ENCODE results near the gene ATXN1. TPM values are rescaled to one million over a fixed set of nuclear protein-coding genes. Genes with fewer than 3 reads are reported as not detected.

Gene ATXN1
- total and polyA plus RNA-seq, 2 of the 8 experiments (the other 6 are each of a cell fraction or from before 2014, with no cell fraction given), result 1.6 to 4.0 TPM

DNA sequence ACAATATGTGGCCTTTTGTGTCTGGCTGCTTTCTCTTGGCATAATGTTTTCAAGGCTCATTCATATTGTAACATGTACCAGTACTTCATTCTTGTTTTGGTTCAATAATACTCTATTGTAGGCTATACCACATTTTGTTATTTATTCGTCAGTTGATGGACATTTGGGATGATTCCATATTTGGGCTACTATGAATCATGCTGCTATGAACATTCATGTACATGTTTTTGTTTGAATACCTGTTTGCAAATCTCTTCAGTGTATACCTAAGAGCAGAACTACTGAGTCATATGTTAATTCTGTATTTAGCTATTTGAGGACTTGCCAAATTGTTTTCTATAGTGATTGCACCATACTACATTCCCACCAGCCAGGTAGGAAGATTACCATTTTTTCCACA is 263.0 kb downstream of the ATXN1 start:
- no peak overlapping the region for H3K4ac ChIP-seq (replicated peaks; ENCODE audit: insufficient read length, low read depth, low read length)
- no peak overlapping the region for H2BK15ac ChIP-seq (ENCODE audit: low read length)
- H4K20me1 ChIP-seq (replicated peaks in 1 of 2; ENCODE audit: control insufficient read depth in 1 of 2, insufficient read depth in 2 of 2, low read length in 2 of 2), result no peaks in the 10 kb centered on the region
- DNase-seq (ENCODE audit: low read depth in 1 of 2, low spot score in 2 of 2) (no peak), FAIRE-seq (no peak)
- no peak overlapping the region for H2BK12ac ChIP-seq (ENCODE audit: low read depth, low read length)
- POLR2A ChIA-PET (ENCODE audit: partially characterized antibody), result no interaction called here
- no peak overlapping the region for H4K8ac ChIP-seq (ENCODE audit: extremely low read depth, insufficient read depth, low read length)
- no peak overlapping the region for H2BK5ac ChIP-seq (ENCODE audit: low read depth, low read length)
- H3K36me3 ChIP-seq (ENCODE audit: control insufficient read depth in 2 of 4, insufficient read depth in 4 of 4, low read length in 3 of 4), result no peaks in the 10 kb centered on the region
- H3K4me2 ChIP-seq (ENCODE audit: insufficient read depth in 1 of 2, low read depth in 2 of 2, low read length in 2 of 2), result no peak overlapping the region; a peak in 1 of 4 replicates
- H3K23ac ChIP-seq (ENCODE audit: insufficient read length), result no peak overlapping the region
- peaks cover 7 to 8% of the 10 kb centered on the region in 2 experiments; a peak in 1 of 4 replicates for H3K9me3 ChIP-seq (ENCODE audit: insufficient read depth in 2 of 2, low read depth in 1 of 2, low read length in 1 of 2)
- H3K23me2 ChIP-seq (ENCODE audit: low read depth, low read length), result no peaks in the 10 kb centered on the region
- H3K27me3 ChIP-seq (replicated peaks in 1 of 4; ENCODE audit: control insufficient read depth in 3 of 4, extremely low read depth in 1 of 4, insufficient read depth in 3 of 4, low read length in 3 of 4), result no peaks in the 10 kb centered on the region
- no peaks in the 10 kb centered on the region for H3K79me2 ChIP-seq (ENCODE audit: control insufficient read depth in 1 of 2, insufficient read depth in 2 of 2, low read length in 2 of 2)
- no peak overlapping the region for H3K18ac ChIP-seq (ENCODE audit: extremely low read depth, low read length)
- no peak overlapping the region for H4K5ac ChIP-seq (ENCODE audit: insufficient read length, low read depth, low read length)
- no peak overlapping the region for H2AFZ ChIP-seq (ENCODE audit: low read length)
- no peak overlapping the region for H3K56ac ChIP-seq (replicated peaks; ENCODE audit: insufficient read length, low read depth, low read length)
- H3K4me1 ChIP-seq (replicated peaks in 1 of 4; ENCODE audit: control insufficient read depth in 3 of 4, insufficient read depth in 4 of 4, low read length in 3 of 4), result peaks cover 4 to 21% (median 9%) of the 10 kb centered on the region in 4 experiments
- 83% methylated on average over 1 of the region's 1 CpG; no CpG with 5 or more reads in 1 of the 2 experiments for WGBS, 2 experiments (ENCODE audit: extremely low coverage in 1 of 2, insufficient coverage in 1 of 2, insufficient read length in 1 of 2, insufficient replicate concordance in 2 of 2, low coverage in 1 of 2, low lambda C conversion rate in 2 of 2, missing lambda C conversion rate in 1 of 2)
- no peak overlapping the region for H2BK120ac ChIP-seq (replicated peaks; ENCODE audit: low read depth, low read length)
- no peak overlapping the region for H3K27ac ChIP-seq (ENCODE audit: low read depth, low read length)
- H3K9ac ChIP-seq (replicated peaks in 1 of 4; ENCODE audit: extremely low read depth in 1 of 4, low read depth in 3 of 4, low read length in 3 of 4), result no peak overlapping the region
- H3K14ac ChIP-seq (ENCODE audit: insufficient read length), result no peak overlapping the region
- no peak overlapping the region for H4K91ac ChIP-seq (replicated peaks; ENCODE audit: insufficient read length, low read length)
- H3K4me3 ChIP-seq (ENCODE audit: extremely low read depth in 1 of 4, insufficient read depth in 2 of 4, low read depth in 3 of 4, low read length in 4 of 4), result no peak overlapping the region
- CTCF ChIA-PET (ENCODE audit: partially characterized antibody), result interaction anchor here (0.6 to 0.9 kb wide), 2 partner anchors 16 to 433 kb away, joined by 3 read pairs; no protein-coding TSS in a partner anchor
- no peak overlapping the region for H2BK20ac ChIP-seq (ENCODE audit: low read length)
- no peak overlapping the region for H2AK5ac ChIP-seq (ENCODE audit: low read depth, low read length)
- no peaks in the 10 kb centered on the region for H3K79me1 ChIP-seq (ENCODE audit: low read depth, low read length)
- TF ChIP-seq FOSL1 (IDR thresholded peaks at IDR 0.05; ENCODE audit: insufficient read depth, low read depth, low read length), result no peak
- TF ChIP-seq SRF (IDR thresholded peaks at IDR 0.05; ENCODE audit: low read depth, low read length), result no peak
- no peak for TF ChIP-seq POLR2A (IDR thresholded peaks at IDR 0.05; ENCODE audit: control extremely low read depth in 1 of 2, low read depth in 2 of 2, low read length in 2 of 2)
- TF ChIP-seq EP300 (IDR thresholded peaks at IDR 0.05; ENCODE audit: borderline replicate concordance in 1 of 2, low read depth in 2 of 2, low read length in 2 of 2), result no peak
- TF ChIP-seq GABPA (IDR thresholded peaks at IDR 0.05; ENCODE audit: borderline replicate concordance, insufficient read depth, low read length), result no peak
- no peak for TF ChIP-seq JUND (IDR thresholded peaks at IDR 0.05; ENCODE audit: low read length)
- TF ChIP-seq, protein P1, sequence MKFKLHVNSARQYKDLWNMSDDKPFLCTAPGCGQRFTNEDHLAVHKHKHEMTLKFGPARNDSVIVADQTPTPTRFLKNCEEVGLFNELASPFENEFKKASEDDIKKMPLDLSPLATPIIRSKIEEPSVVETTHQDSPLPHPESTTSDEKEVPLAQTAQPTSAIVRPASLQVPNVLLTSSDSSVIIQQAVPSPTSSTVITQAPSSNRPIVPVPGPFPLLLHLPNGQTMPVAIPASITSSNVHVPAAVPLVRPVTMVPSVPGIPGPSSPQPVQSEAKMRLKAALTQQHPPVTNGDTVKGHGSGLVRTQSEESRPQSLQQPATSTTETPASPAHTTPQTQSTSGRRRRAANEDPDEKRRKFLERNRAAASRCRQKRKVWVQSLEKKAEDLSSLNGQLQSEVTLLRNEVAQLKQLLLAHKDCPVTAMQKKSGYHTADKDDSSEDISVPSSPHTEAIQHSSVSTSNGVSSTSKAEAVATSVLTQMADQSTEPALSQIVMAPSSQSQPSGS (IDR thresholded peaks at IDR 0.05; ENCODE audit: low read length), result no peak
- TF ChIP-seq POU5F1 (IDR thresholded peaks at IDR 0.05; ENCODE audit: low read depth, low read length), result no peak
- TF ChIP-seq CTBP2 (IDR thresholded peaks at IDR 0.05; ENCODE audit: borderline replicate concordance, insufficient read depth, insufficient read length, low read length), result no peak
- no peak for TF ChIP-seq EGR1 (IDR thresholded peaks at IDR 0.05; ENCODE audit: borderline replicate concordance, low read depth, low read length)
- no peak for TF ChIP-seq KDM5A (IDR thresholded peaks at IDR 0.05; ENCODE audit: low read length)
- no peak for TF ChIP-seq TAF7 (optimal IDR thresholded peaks at IDR 0.05; ENCODE audit: borderline replicate concordance, low read depth, low read length)
- TF ChIP-seq NANOG (IDR thresholded peaks at IDR 0.05; ENCODE audit: insufficient read depth, low read depth, low read length, poor library complexity, severe bottlenecking), result no peak
